GM23338 (cell line): ENCODE results near the gene GPRC5B.

Source experiments
- CREB1 ChIP-seq: fragments of 250-450 bp; sonication (Bioruptor Pico); IDR thresholded peaks from 2 replicates; pipeline ENCODE4 v1.5.0; 2020; ENCODE audit warnings: low read depth, mild to moderate bottlenecking, moderate library complexity
- CTCF ChIP-seq, 2 experiments: fragments of 200-600 bp in 1 of 2; sonication (generic) in 1 of 2; conservative IDR thresholded peaks; 2 replicates each; pipeline versions ENCODE4 v1.5.1 to v1.6.1; 2016 to 2017; ENCODE audit warnings: antibody characterized with exemption in 2 of 2, low read depth in 2 of 2, mild to moderate bottlenecking in 2 of 2, moderate library complexity in 1 of 2
- EZH2 ChIP-seq: fragments of 200-600 bp; sonication (generic); IDR thresholded peaks from one replicate; pipeline ENCODE4 v1.8.0; 2017; ENCODE audit warnings: antibody characterized with exemption, mild to moderate bottlenecking, low read depth; ENCODE audit not compliant: unreplicated experiment
- EZH2phosphoT487 ChIP-seq: fragments of 200-600 bp; sonication (generic); IDR thresholded peaks from one replicate; pipeline ENCODE4 v1.8.1; 2018; ENCODE audit warnings: antibody characterized with exemption; ENCODE audit not compliant: unreplicated experiment
- POLR2AphosphoS5 ChIP-seq: IDR thresholded peaks from 2 replicates; pipeline ENCODE4 v1.6.1; 2016; ENCODE audit warnings: antibody characterized with exemption, low read depth
- REST ChIP-seq: IDR thresholded peaks from one replicate; pipeline ENCODE4 v1.6.1; 2018; ENCODE audit warnings: antibody characterized with exemption; ENCODE audit not compliant: unreplicated experiment
- STAT1 ChIP-seq: IDR thresholded peaks from one replicate; pipeline ENCODE4 v1.6.1; 2016; ENCODE audit warnings: antibody characterized with exemption; ENCODE audit not compliant: unreplicated experiment

GRCh38 chr16:19909750-19910322 lies 25.2 kb upstream of the GPRC5B start:
- TF ChIP-seq CTCF (conservative IDR thresholded peaks at IDR 0.05; ENCODE audit: low read depth in 2 of 2) = no peak
- TF ChIP-seq POLR2AphosphoS5 = no peak
- TF ChIP-seq EZH2phosphoT487 = no peak
- TF ChIP-seq EZH2 = no peak
- no peak for TF ChIP-seq CREB1
- TF ChIP-seq REST = no peak
- no peak for TF ChIP-seq STAT1
